GM12875 (cell line): ENCODE measurements around the gene IGLL1.
"Not testable (repeated sequence)": the region's sequence is repeated elsewhere in the genome, so short reads cannot be mapped to it uniquely, and the experiment has no call there.

Source experiments
- H3K4me3 ChIP-seq: one replicate; pipeline ENCODE4 v1.5.1; 2011; ENCODE audit warnings: low read depth, low read length, control low read depth
- TF ChIP-seq, protein P1 (sequence below): IDR thresholded peaks from 2 replicates; pipeline ENCODE4 v1.5.1; 2011; ENCODE audit warnings: low read depth, mild to moderate bottlenecking, control low read depth, inconsistent platforms, low read length, moderate library complexity, borderline replicate concordance; ENCODE audit not compliant: insufficient read depth

Gene IGLL1

GRCh38 chr22:23598805-23599518 is 18.9 kb upstream of the IGLL1 start:
- no peak overlapping the region for H3K4me3 ChIP-seq
- TF ChIP-seq, protein P1, sequence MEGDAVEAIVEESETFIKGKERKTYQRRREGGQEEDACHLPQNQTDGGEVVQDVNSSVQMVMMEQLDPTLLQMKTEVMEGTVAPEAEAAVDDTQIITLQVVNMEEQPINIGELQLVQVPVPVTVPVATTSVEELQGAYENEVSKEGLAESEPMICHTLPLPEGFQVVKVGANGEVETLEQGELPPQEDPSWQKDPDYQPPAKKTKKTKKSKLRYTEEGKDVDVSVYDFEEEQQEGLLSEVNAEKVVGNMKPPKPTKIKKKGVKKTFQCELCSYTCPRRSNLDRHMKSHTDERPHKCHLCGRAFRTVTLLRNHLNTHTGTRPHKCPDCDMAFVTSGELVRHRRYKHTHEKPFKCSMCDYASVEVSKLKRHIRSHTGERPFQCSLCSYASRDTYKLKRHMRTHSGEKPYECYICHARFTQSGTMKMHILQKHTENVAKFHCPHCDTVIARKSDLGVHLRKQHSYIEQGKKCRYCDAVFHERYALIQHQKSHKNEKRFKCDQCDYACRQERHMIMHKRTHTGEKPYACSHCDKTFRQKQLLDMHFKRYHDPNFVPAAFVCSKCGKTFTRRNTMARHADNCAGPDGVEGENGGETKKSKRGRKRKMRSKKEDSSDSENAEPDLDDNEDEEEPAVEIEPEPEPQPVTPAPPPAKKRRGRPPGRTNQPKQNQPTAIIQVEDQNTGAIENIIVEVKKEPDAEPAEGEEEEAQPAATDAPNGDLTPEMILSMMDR = no peak

DNA sequence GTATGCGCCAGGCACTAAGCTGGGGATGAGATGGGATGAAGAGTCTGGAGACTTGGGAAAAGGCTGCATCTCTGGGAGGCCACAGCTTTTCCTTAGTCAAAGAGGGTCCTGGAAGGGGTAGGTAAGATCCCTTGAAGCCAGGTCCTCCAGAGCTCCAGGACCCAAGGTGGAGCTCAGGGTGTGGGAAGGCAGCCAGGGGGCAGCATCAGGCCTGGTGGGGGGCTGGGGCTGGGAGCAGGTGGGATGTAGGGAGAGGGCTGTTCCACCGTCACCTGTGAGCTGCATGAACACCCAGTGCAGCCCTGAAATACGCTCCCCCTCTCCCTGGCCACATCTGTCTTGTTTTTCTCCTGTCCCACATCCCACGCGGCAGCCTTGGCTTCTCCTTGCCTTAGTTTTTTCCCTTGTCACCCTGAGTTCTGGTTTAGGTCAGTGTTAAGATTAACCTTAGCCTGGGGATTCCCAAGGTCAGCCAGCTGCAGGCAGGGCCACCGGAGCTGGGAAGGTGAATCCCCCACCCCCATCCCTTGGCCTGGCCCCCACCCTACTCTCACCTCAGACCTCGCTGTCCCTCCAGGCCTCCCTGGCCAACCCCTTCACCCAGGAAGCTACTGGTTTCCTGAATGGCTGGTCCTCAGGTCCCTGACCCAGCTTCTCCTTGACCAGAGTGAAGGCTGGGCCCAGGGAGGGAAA is 17.6 kb upstream of the IGLL1 start:
- H3K4me3 ChIP-seq = not testable (repeated sequence)

GRCh38 chr22:23595904-23596303 is 15.8 kb upstream of the IGLL1 start:
- H3K4me3 ChIP-seq = not testable (repeated sequence)

DNA sequence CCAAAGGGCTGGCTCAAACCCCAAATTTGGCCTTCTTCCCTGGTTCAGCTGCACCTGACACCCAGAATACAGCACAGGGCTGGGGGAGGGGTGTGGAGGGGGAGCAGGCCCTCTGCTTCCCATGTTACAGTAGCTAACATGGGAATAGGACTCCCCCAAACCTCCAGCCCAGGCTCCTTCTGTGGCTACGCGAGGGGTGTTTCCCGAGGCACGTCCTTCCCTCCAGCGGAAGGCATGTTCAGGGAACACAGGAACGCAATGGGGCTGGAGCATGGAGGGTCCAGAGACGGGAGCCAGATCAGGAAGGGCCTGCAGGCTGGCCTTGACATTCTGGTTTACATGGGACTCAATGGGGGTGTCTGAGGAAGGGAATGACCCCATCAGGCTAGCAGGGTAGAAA is 11.8 kb upstream of the IGLL1 start:
- H3K4me3 ChIP-seq = no peak overlapping the region
- TF ChIP-seq, protein P1 = no peak

- TF ChIP-seq, protein P1 = peak; percentile 98
- no peak overlapping the region for H3K4me3 ChIP-seq
Observed at GRCh38 chr22:23591201-23591791, 11.2 kb upstream of the IGLL1 start.

DNA sequence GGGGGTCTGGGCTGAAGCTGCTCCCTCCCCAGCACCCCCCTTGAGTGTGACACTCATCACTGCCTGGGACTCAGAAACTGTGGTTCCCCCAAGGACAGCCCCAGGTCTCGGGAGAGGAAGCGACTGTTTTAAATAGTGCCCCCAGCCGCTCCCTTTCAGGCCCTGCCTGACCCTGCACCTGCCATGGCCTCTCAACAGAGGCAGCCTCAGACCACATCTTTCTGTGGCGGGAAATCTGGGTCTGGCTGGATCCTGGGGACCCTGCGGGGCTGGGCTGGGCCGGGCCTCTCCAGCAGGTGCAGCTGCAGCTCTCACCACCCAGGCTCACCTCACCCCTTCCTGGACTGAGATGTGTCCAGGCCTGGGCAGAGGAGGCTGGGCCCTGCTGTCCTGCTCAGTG is 3.7 kb upstream of the IGLL1 start:
- TF ChIP-seq, protein P1 = no peak
- no peak overlapping the region for H3K4me3 ChIP-seq

GRCh38 chr22:23583153-23583552 is 3.1 kb upstream of the IGLL1 start:
- no peak overlapping the region for H3K4me3 ChIP-seq
- TF ChIP-seq, protein P1 = no peak

GRCh38 chr22:23581260-23581650 is 1.2 kb upstream of the IGLL1 start:
- TF ChIP-seq, protein P1 = no peak
- no peak overlapping the region for H3K4me3 ChIP-seq
